Vagina (tissue), 2 donors: ENCODE results near the gene HHLA2.

Experiments
- POLR2A ChIP-seq, 2 donors: fragments of 450-650 bp; IDR thresholded peaks; one replicate each; pipeline ENCODE4 v1.6.1; 2017; ENCODE audit warnings: antibody characterized with exemption in 2 of 2, mild to moderate bottlenecking in 2 of 2, moderate library complexity in 2 of 2
- TF ChIP-seq, protein P1 (sequence below), 3 experiments: fragments of 450-650 bp in 2 of 3; fragments of 200-600 bp in 1 of 3; sonication (generic) in 1 of 3; IDR thresholded peaks; one replicate each; pipeline ENCODE4 v1.5.1; 2017 to 2019; ENCODE audit warnings: antibody characterized with exemption in 3 of 3, mild to moderate bottlenecking in 2 of 3, moderate library complexity in 2 of 3

DNA sequence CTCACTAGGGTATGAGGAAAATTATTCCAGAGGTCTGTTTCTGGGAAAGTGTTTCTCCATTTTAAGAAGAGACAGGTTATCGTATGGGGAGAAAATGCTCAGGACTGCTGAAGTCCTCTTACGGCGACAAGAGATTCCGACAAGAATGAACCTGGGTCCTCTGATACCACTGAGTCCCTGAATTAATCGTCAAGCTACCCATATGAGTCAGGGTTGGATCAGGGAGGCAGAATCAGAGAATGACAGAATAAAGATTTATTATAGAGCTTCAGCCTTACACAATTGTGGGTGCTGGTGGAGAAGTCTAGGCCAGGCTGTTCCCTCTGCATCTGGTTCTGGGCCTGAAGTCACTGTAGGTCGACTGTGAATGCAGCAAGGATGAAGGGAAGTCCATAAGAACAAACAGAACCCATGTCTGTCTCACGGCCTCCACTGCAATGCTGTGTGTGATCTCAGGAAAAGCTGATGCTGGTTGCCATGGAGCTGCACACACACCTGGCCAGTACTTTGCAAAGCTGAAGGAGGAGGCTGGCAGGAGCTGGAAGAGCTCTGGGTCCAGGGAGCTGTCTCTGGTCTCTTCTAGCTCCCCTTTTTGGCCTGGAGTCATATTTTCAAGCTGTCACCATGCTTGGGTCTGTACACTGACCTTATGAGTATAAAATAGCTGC is 83.9 kb downstream of the HHLA2 start:
- TF ChIP-seq, protein P1, sequence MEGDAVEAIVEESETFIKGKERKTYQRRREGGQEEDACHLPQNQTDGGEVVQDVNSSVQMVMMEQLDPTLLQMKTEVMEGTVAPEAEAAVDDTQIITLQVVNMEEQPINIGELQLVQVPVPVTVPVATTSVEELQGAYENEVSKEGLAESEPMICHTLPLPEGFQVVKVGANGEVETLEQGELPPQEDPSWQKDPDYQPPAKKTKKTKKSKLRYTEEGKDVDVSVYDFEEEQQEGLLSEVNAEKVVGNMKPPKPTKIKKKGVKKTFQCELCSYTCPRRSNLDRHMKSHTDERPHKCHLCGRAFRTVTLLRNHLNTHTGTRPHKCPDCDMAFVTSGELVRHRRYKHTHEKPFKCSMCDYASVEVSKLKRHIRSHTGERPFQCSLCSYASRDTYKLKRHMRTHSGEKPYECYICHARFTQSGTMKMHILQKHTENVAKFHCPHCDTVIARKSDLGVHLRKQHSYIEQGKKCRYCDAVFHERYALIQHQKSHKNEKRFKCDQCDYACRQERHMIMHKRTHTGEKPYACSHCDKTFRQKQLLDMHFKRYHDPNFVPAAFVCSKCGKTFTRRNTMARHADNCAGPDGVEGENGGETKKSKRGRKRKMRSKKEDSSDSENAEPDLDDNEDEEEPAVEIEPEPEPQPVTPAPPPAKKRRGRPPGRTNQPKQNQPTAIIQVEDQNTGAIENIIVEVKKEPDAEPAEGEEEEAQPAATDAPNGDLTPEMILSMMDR (IDR thresholded peaks at IDR 0.05), result no peak
- TF ChIP-seq POLR2A (IDR thresholded peaks at IDR 0.05), result no peak
